OCI-LY7 (cell line): ENCODE results near the gene CEPT1. TPM values are rescaled to one million over a fixed set of nuclear protein-coding genes. Genes with fewer than 3 reads are reported as not detected.

Experiments used
- BruUV-seq: library from RNA; stranded (reverse); fragments of 400-500 nt; replicated peaks from 2 replicates; lab custom pipeline; 2021; lab: Mats Ljungman, UMichigan
- CTCF ChIA-PET: fragments of 300-600 bp; sonication (Branson Sonifier 250); formaldehyde crosslinking; loops from one replicate; lab custom pipeline; 2022; ENCODE audit warnings: antibody characterized with exemption; ENCODE audit not compliant: unreplicated experiment; lab: Charles Lee
- POLR2A ChIA-PET: fragments of 300-600 bp; sonication (Branson Sonifier 250); formaldehyde crosslinking; loops from one replicate; lab custom pipeline; 2022; ENCODE audit warnings: antibody characterized with exemption; lab: Charles Lee
- DNase-seq: peaks from one replicate; pipeline ENCODE4 v3.0.0-alpha.2; 2015; ENCODE audit warnings: low spot score
- H2AFZ ChIP-seq: fragments of 200-600 bp; sonication (generic), shearing (Covaris generic); 2 replicates; pipeline ENCODE4 v1.6.1; 2014; ENCODE audit warnings: mild to moderate bottlenecking, antibody characterized with exemption, low read length, moderate library complexity
- H3K27ac ChIP-seq: fragments of 200-600 bp; sonication (generic); 2 replicates; pipeline ENCODE4 v1.5.1; 2014; ENCODE audit warnings: mixed run types, low read depth, mild to moderate bottlenecking, moderate library complexity, low read length, inconsistent platforms; ENCODE audit not compliant: poor library complexity, severe bottlenecking
- H3K36me3 ChIP-seq: fragments of 200-600 bp; sonication (generic); 2 replicates; pipeline ENCODE4 v1.6.1; 2014; ENCODE audit warnings: mild to moderate bottlenecking, antibody characterized with exemption, low read length, moderate library complexity, mixed read lengths; ENCODE audit not compliant: insufficient read depth
- H3K4me1 ChIP-seq: fragments of 200-600 bp; sonication (generic); 2 replicates; pipeline ENCODE4 v1.5.1; 2014; ENCODE audit warnings: mild to moderate bottlenecking, low read length; ENCODE audit not compliant: insufficient read depth, poor library complexity, severe bottlenecking
- H3K4me2 ChIP-seq: fragments of 200-600 bp; sonication (generic); 2 replicates; pipeline ENCODE4 v1.6.1; 2014; ENCODE audit warnings: mild to moderate bottlenecking, low read length
- H3K4me3 ChIP-seq: fragments of 200-600 bp; sonication (generic); 2 replicates; pipeline ENCODE4 v1.5.1; 2014; ENCODE audit warnings: mild to moderate bottlenecking, low read depth, low read length; ENCODE audit not compliant: poor library complexity, severe bottlenecking
- H3K79me2 ChIP-seq: fragments of 200-600 bp; sonication (generic); 2 replicates; pipeline ENCODE4 v1.6.1; 2016; ENCODE audit warnings: low read depth, mild to moderate bottlenecking, low read length, moderate library complexity, mixed read lengths; ENCODE audit not compliant: insufficient read depth
- H3K9me2 ChIP-seq: fragments of 200-600 bp; sonication (generic); 2 replicates; pipeline ENCODE4 v1.6.1; 2016; ENCODE audit warnings: mild to moderate bottlenecking, low read length, mixed read lengths; ENCODE audit not compliant: insufficient read depth
- H3K9me3 ChIP-seq: fragments of 200-600 bp; sonication (generic); 2 replicates; pipeline ENCODE4 v1.6.1; 2014; ENCODE audit warnings: mild to moderate bottlenecking, mixed run types, low read length, mixed read lengths
- H4K20me1 ChIP-seq: fragments of 200-600 bp; sonication (generic); 2 replicates; pipeline ENCODE4 v1.6.1; 2014; ENCODE audit warnings: mild to moderate bottlenecking, antibody characterized with exemption, low read length, moderate library complexity, mixed read lengths; ENCODE audit not compliant: insufficient read depth
- EZH2phosphoT487 ChIP-seq: fragments of 200-600 bp; sonication (generic); IDR thresholded peaks from 2 replicates; pipeline ENCODE4 v1.6.1; 2018; ENCODE audit warnings: low read depth, borderline replicate concordance, mild to moderate bottlenecking, mixed run types, antibody characterized with exemption, low read length, moderate library complexity, mixed read lengths
- intact Hi-C: fragments of 100-400 bp; cut with micrococcal nuclease; formaldehyde crosslinking; loops from one replicate; pipeline ENCODE4 v1.10.0; 2022; ENCODE audit not compliant: unreplicated experiment
- total RNA-seq, 2 experiments: library from RNA; depleted of rRNA in 1 of 2; stranded (reverse); fragments of >200 nt in 1 of 2; shearing (Covaris generic) in 1 of 2; gene quantifications; 2 replicates each; pipeline ENCODE4 v1.2.3, GENCODE V29; 2014 to 2022
- TF ChIP-seq, protein P1 (sequence below): fragments of 200-600 bp; sonication (generic); conservative IDR thresholded peaks from 2 replicates; pipeline ENCODE4 v1.5.1; 2014; ENCODE audit warnings: mild to moderate bottlenecking, antibody characterized with exemption, low read length, moderate library complexity, mixed read lengths

The CEPT1 gene
- total RNA-seq, 2 experiments from 2014 or later: 44.9 to 59.0 TPM

DNA sequence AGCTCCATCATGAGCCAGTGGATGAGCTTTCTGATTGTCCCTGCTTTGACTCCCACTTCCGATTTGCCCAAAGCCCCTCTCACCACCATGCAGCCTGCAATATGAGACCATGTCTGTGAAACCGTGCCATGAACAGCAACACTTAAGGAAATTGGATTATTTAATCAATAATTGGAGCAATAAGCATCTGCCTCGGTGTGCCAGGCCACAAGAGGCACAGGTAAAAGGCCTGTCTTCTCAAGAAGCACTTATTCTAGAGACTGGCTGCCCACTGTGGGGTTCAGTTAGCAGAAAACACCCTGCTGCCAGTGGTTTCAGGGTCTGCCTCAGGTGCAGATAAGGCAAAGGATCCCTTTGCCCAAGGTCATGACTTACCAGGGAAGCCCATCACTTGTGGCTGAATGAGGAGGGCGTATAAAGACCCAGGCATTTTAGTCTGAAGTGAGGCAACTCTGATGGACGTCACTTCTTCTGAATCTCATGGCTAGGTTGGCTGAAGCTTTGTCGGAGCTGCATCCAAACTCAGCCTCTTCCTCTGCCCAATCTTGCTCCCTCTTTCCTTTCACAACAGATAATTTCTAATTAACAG is 80.4 kb downstream of the CEPT1 start:
- H3K4me2 ChIP-seq: peak overlapping the region; percentile 87

DNA sequence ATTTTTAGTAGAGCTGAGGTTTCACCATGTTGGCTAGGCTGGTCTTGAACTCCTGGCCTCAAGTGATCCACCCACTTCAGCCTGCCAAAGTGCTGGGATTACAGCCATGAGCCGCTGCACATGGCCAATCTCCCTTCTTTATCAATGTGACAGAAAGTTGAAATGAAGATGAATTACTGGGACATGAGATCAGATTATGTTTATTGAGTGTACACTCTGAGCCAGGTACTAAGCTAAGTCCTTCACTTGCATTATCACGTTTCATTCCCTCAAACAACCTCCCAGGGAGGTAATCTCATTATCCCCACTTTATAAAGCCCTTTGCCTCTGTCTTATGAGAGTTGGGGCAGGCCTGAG is 81.2 kb downstream of the CEPT1 start:
- intact Hi-C loops: loop anchor here (2.0 to 5.0 kb wide), 4 partner anchors 16 to 536 kb away; partner anchors contain the start of gene DDX20
- CTCF ChIA-PET: interaction anchor here (0.6 to 2.1 kb wide), 4 partner anchors 82 to 286 kb away, joined by 3 to 4 read pairs (median 4); partner anchors contain the start of genes CEPT1 and DRAM2
- H2AFZ ChIP-seq: no peak overlapping the region
- H3K4me3 ChIP-seq: peak overlapping the region; percentile 53
- H3K36me3 ChIP-seq: no peaks in the 10 kb centered on the region
- no TSS peak for BruUV-seq
- POLR2A ChIA-PET: interaction anchor here (0.6 to 8.9 kb wide), 24 partner anchors 7 to 478 kb away, joined by 3 to 114 read pairs (median 5); partner anchors contain the start of genes CEPT1, CHI3L2 and DRAM2
- peaks cover 87% of the 10 kb centered on the region for H3K4me1 ChIP-seq
- TF ChIP-seq EZH2phosphoT487: no peak
- TF ChIP-seq, protein P1, sequence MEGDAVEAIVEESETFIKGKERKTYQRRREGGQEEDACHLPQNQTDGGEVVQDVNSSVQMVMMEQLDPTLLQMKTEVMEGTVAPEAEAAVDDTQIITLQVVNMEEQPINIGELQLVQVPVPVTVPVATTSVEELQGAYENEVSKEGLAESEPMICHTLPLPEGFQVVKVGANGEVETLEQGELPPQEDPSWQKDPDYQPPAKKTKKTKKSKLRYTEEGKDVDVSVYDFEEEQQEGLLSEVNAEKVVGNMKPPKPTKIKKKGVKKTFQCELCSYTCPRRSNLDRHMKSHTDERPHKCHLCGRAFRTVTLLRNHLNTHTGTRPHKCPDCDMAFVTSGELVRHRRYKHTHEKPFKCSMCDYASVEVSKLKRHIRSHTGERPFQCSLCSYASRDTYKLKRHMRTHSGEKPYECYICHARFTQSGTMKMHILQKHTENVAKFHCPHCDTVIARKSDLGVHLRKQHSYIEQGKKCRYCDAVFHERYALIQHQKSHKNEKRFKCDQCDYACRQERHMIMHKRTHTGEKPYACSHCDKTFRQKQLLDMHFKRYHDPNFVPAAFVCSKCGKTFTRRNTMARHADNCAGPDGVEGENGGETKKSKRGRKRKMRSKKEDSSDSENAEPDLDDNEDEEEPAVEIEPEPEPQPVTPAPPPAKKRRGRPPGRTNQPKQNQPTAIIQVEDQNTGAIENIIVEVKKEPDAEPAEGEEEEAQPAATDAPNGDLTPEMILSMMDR: no peak
- DNase-seq: no peak
- H3K9me3 ChIP-seq: no peaks in the 10 kb centered on the region
- H4K20me1 ChIP-seq: no peaks in the 10 kb centered on the region
- peak overlapping the region; percentile 97 for H3K27ac ChIP-seq
- H3K4me2 ChIP-seq: peak overlapping the region; percentile 87
- no peaks in the 10 kb centered on the region for H3K79me2 ChIP-seq
- no peaks in the 10 kb centered on the region for H3K9me2 ChIP-seq

More for the DNA sequence above, 80.4 kb downstream of the CEPT1 start:
- ChIA-PET POLR2A (interaction anchor here (0.6 to 8.9 kb wide), 33 partner anchors 7 to 1660 kb away, joined by 3 to 114 read pairs (median 5); partner anchors contain the start of genes CEPT1, CHI3L2 and DRAM2), CTCF (interaction anchor here (0.8 to 2.1 kb wide), 5 partner anchors 70 to 287 kb away, joined by 3 to 4 read pairs (median 3); no protein-coding TSS in a partner anchor)
- H3K4me1 ChIP-seq: peaks cover 86% of the 10 kb centered on the region
- intact Hi-C loops: loop anchor here (2.0 to 5.0 kb wide), 4 partner anchors 16 to 537 kb away; partner anchors contain the start of gene DDX20
- H3K36me3 ChIP-seq: no peaks in the 10 kb centered on the region
- DNase-seq: no peak
- H3K9me3 ChIP-seq: no peaks in the 10 kb centered on the region
- no TSS peak for BruUV-seq
- TF ChIP-seq, protein P1: no peak
- TF ChIP-seq EZH2phosphoT487: no peak
- H3K79me2 ChIP-seq: no peaks in the 10 kb centered on the region
- H3K27ac ChIP-seq: peak overlapping the region; percentile 97
- no peaks in the 10 kb centered on the region for H3K9me2 ChIP-seq
- no peak overlapping the region for H2AFZ ChIP-seq
- no peaks in the 10 kb centered on the region for H4K20me1 ChIP-seq
- peak overlapping the region; percentile 52 for H3K4me3 ChIP-seq
